C1 segment of cervical spinal cord (tissue), 14 donors: Measurements from ENCODE around the gene BTBD9.

ENCODE experiments used
- DNase-seq, 14 donors: peaks; one replicate each; lab custom pipeline; 2025; lab: John Stamatoyannopoulos, UW

Gene BTBD9

GRCh38 chr6:38178584-38178886 is 461.2 kb downstream of the BTBD9 start:
- DNase-seq, result no peak

- DNase-seq, result no peak
These were observed 461.7 kb downstream of the BTBD9 start for GRCh38 chr6:38177882-38178583.

GRCh38 chr6:38176797-38177751 is 462.7 kb downstream of the BTBD9 start:
- no peak for DNase-seq

- no peak for DNase-seq
These were observed 463.9 kb downstream of the BTBD9 start for GRCh38 chr6:38175786-38176185.

- no peak for DNase-seq
These were observed 464.8 kb downstream of the BTBD9 start for GRCh38 chr6:38174806-38175495.

GRCh38 chr6:38174315-38174714 is 465.4 kb downstream of the BTBD9 start:
- no peak for DNase-seq

- DNase-seq, result no peak
These were observed 465.8 kb downstream of the BTBD9 start for GRCh38 chr6:38173909-38174308.

GRCh38 chr6:38172739-38173410 is 466.9 kb downstream of the BTBD9 start:
- DNase-seq, result no peak

- DNase-seq, result no peak
These were observed 467.6 kb downstream of the BTBD9 start for GRCh38 chr6:38171997-38172738.

GRCh38 chr6:38170666-38171355 is 468.9 kb downstream of the BTBD9 start:
- DNase-seq, result no peak

- DNase-seq, result peak in 1 of 14 donors; percentile 11
These were observed 469.7 kb downstream of the BTBD9 start for GRCh38 chr6:38169977-38170526.

- DNase-seq, result no peak
These were observed 470.3 kb downstream of the BTBD9 start for GRCh38 chr6:38169221-38169976.

- DNase-seq, result no peak
These were observed 471.0 kb downstream of the BTBD9 start for GRCh38 chr6:38168699-38169098.

- DNase-seq, result no peak
These were observed 471.6 kb downstream of the BTBD9 start for GRCh38 chr6:38168126-38168525.

- no peak for DNase-seq
These were observed 472.1 kb downstream of the BTBD9 start for GRCh38 chr6:38167598-38167997.

GRCh38 chr6:38166411-38167240 is 473.1 kb downstream of the BTBD9 start:
- no peak for DNase-seq

- DNase-seq, result no peak
These were observed 475.0 kb downstream of the BTBD9 start for GRCh38 chr6:38164671-38165108.

- DNase-seq, result no peak
These were observed 475.6 kb downstream of the BTBD9 start for GRCh38 chr6:38164131-38164481.
